ENCODE measurements around the gene RYR3. TPM values are rescaled to one million over a fixed set of nuclear protein-coding genes. Genes with fewer than 3 reads are reported as not detected.

Gene RYR3
- total and polyA plus RNA-seq, 2 donors (not counting 1 experiment from before 2014, with no cell fraction given), result not detected

- H3K9me3 ChIP-seq (ENCODE audit: control extremely low read depth in 1 of 3, control insufficient read depth in 2 of 3, insufficient read depth in 1 of 3, low read length in 2 of 3), result peaks cover 0 to 3% (median 0%) of the 10 kb centered on the region in 3 donors
- no peak overlapping the region for H3K27ac Mint-ChIP-seq
- intact Hi-C loops (cut with micrococcal nuclease), result no loop called here
- TF ChIP-seq EZH2 (IDR thresholded peaks at IDR 0.05; ENCODE audit: borderline replicate concordance, insufficient read depth, low read depth, low read length, poor library complexity, severe bottlenecking) (no peak), CTCF (IDR thresholded peaks at IDR 0.05) (no peak)
- peaks cover 19% of the 10 kb centered on the region for H3K27me3 Mint-ChIP-seq
- ChIA-PET CTCF (no interaction called here), POLR2A (no interaction called here)
- no peaks in the 10 kb centered on the region for H3K4me1 ChIP-seq (ENCODE audit: control insufficient read depth in 2 of 2, insufficient read depth in 2 of 2, low read length in 2 of 2)
- ATAC-seq (ENCODE audit: low read depth), result no peak
- no peaks in the 10 kb centered on the region for H3K4me1 Mint-ChIP-seq
- H3K27me3 ChIP-seq (replicated peaks in 1 of 4; ENCODE audit: control extremely low read depth in 1 of 4, control insufficient read depth in 3 of 4, insufficient read depth in 4 of 4, low read length in 3 of 4), result peaks cover 0 to 7% (median 0%) of the 10 kb centered on the region in 4 experiments
- H3K9ac ChIP-seq (ENCODE audit: low read length), result no peak overlapping the region
- H4K20me1 ChIP-seq (ENCODE audit: control insufficient read depth, insufficient read depth, low read length, poor library complexity, severe bottlenecking), result no peaks in the 10 kb centered on the region
- H3K4me3 Mint-ChIP-seq, result no peak overlapping the region
- no peak overlapping the region for H3K27ac ChIP-seq (ENCODE audit: low read length in 2 of 2)
- no peaks in the 10 kb centered on the region for H3K9me3 Mint-ChIP-seq (ENCODE audit: insufficient read depth)
- no peak overlapping the region for H2AFZ ChIP-seq (ENCODE audit: insufficient read depth, low read depth, low read length, poor library complexity, severe bottlenecking)
- H3K4me3 ChIP-seq (ENCODE audit: control extremely low read depth in 1 of 5, extremely low read depth in 1 of 5, insufficient read depth in 1 of 5, low read depth in 2 of 5, low read length in 4 of 5), result no peak overlapping the region
- 65% methylated on average over 2 of the region's 10 CpGs for WGBS (ENCODE audit: insufficient coverage)
- DNase-seq, result no peak
- H3K4me2 ChIP-seq (replicated peaks; ENCODE audit: low read depth, low read length, poor library complexity, severe bottlenecking), result no peak overlapping the region
- no peaks in the 10 kb centered on the region for H3K79me2 ChIP-seq (ENCODE audit: control insufficient read depth, insufficient read depth, low read length)
- H3K36me3 ChIP-seq (replicated peaks in 1 of 2; ENCODE audit: control extremely low read depth in 1 of 2, control insufficient read depth in 1 of 2, extremely low read depth in 1 of 2, insufficient read depth in 2 of 2, low read length in 1 of 2), result no peaks in the 10 kb centered on the region
These were observed 499.4 kb downstream of the RYR3 start for GRCh38 chr15:33810073-33810595.

- no peak overlapping the region for H3K4me3 Mint-ChIP-seq
- H3K9me3 ChIP-seq (ENCODE audit: control extremely low read depth in 1 of 3, control insufficient read depth in 2 of 3, insufficient read depth in 1 of 3, low read length in 2 of 3), result peaks cover 0 to 3% (median 0%) of the 10 kb centered on the region in 3 donors
- peaks cover 0 to 7% (median 0%) of the 10 kb centered on the region in 4 experiments for H3K27me3 ChIP-seq (replicated peaks in 1 of 4; ENCODE audit: control extremely low read depth in 1 of 4, control insufficient read depth in 3 of 4, insufficient read depth in 4 of 4, low read length in 3 of 4)
- H3K36me3 ChIP-seq (replicated peaks in 1 of 2; ENCODE audit: control extremely low read depth in 1 of 2, control insufficient read depth in 1 of 2, extremely low read depth in 1 of 2, insufficient read depth in 2 of 2, low read length in 1 of 2), result no peaks in the 10 kb centered on the region
- no peaks in the 10 kb centered on the region for H3K4me1 Mint-ChIP-seq
- ChIA-PET POLR2A (no interaction called here), CTCF (interaction anchor here (1.2 kb wide), 1 partner anchor 9 kb away, joined by 3 read pairs; no protein-coding TSS in a partner anchor)
- H3K4me3 ChIP-seq (ENCODE audit: control extremely low read depth in 1 of 5, extremely low read depth in 1 of 5, insufficient read depth in 1 of 5, low read depth in 2 of 5, low read length in 4 of 5), result no peak overlapping the region
- peaks cover 22% of the 10 kb centered on the region for H3K27me3 Mint-ChIP-seq
- no peaks in the 10 kb centered on the region for H4K20me1 ChIP-seq (ENCODE audit: control insufficient read depth, insufficient read depth, low read length, poor library complexity, severe bottlenecking)
- no peak for TF ChIP-seq EZH2 (IDR thresholded peaks at IDR 0.05; ENCODE audit: borderline replicate concordance, insufficient read depth, low read depth, low read length, poor library complexity, severe bottlenecking)
- no peak for TF ChIP-seq CTCF (IDR thresholded peaks at IDR 0.05)
- H3K27ac ChIP-seq (ENCODE audit: low read length in 2 of 2), result no peak overlapping the region
- DNase-seq, result no peak
- H3K4me1 ChIP-seq (ENCODE audit: control insufficient read depth in 2 of 2, insufficient read depth in 2 of 2, low read length in 2 of 2), result no peaks in the 10 kb centered on the region
- no peak overlapping the region for H2AFZ ChIP-seq (ENCODE audit: insufficient read depth, low read depth, low read length, poor library complexity, severe bottlenecking)
- H3K9me3 Mint-ChIP-seq (ENCODE audit: insufficient read depth), result no peaks in the 10 kb centered on the region
- 97% methylated on average over 5 of the region's 6 CpGs for WGBS (ENCODE audit: insufficient coverage)
- no peak overlapping the region for H3K9ac ChIP-seq (ENCODE audit: low read length)
- H3K79me2 ChIP-seq (ENCODE audit: control insufficient read depth, insufficient read depth, low read length), result no peaks in the 10 kb centered on the region
- no peak for ATAC-seq (ENCODE audit: low read depth)
- H3K27ac Mint-ChIP-seq, result no peak overlapping the region
- intact Hi-C loops (cut with micrococcal nuclease), result no loop called here
- H3K4me2 ChIP-seq (replicated peaks; ENCODE audit: low read depth, low read length, poor library complexity, severe bottlenecking), result no peak overlapping the region
These were observed 500.0 kb downstream of the RYR3 start for GRCh38 chr15:33810806-33811205.
